Tongue (tissue), 2 donors: ENCODE data around the gene MYH7. TPM values are rescaled to one million over a fixed set of nuclear protein-coding genes. Genes with fewer than 3 reads are reported as not detected.
"Not testable (repeated sequence)": the region's sequence is repeated elsewhere in the genome, so short reads cannot be mapped to it uniquely, and the experiment has no call there.

Source experiments
- DNase-seq: peaks from one replicate; pipeline ENCODE4 v3.0.0-alpha.2; 2015
- total RNA-seq: library from RNA; depleted of rRNA; stranded (reverse); fragments of >200 nt; gene quantifications from one replicate; pipeline ENCODE4 v1.2.3, GENCODE V29; 2014

MYH7 gene
- total RNA-seq, 1 donor from 2014 or later = 218 TPM

DNA sequence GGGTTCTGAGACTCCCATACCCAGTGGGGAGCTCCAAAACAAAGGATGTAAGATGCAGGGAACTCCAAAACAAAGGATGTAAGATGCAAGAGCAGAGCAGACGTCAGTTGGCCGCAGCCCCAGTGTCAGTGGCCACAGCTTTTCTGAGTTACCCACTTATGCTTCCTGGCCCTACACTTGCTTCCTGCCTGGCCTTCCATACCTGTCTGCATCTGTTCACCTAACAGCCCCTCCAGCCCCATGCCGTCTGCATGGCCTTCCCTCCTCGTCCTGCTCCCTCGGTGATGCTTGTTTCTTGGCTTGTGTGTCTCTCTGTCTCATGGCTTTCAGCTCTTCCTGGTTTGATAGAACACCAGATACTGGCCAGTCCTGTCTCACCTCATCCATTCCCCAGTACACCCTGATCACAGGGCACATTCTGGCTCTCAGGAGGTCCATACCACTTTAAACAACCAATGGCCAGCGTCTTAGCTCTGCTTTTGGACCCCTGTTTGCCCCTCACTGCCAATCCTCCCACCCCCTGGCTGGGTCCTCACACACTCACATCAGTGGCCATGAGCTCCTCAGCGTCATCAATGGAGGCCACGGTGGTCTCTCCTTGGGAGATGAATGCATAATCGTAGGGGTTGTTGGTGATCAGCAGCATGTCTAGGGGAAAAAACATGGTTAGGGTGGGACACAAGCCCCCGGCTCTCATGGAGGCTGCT is 5.3 kb downstream of the MYH7 start:
- DNase-seq = no peak

GRCh38 chr14:23428686-23429495 is 6.6 kb downstream of the MYH7 start:
- no peak for DNase-seq

DNA sequence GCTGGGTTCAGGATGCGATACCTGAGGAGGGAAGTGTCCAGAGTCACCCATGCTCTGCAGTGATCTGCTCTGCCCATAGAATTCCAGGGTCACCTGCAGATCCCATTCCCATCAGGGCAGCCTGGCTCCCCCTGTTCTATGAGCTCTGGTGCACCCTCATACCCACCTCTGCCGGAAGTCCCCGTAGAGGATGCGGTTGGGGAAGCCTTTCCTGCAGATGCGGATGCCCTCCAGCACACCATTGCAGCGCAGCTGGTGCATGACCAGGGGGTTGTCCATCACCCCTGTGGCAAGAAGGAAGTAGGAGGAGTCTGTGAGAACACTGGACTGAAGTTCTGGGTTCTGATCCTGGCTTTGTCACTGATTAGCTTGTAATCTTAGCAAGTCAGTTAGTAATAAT is 9.7 kb downstream of the MYH7 start:
- DNase-seq = not testable (repeated sequence)

DNA sequence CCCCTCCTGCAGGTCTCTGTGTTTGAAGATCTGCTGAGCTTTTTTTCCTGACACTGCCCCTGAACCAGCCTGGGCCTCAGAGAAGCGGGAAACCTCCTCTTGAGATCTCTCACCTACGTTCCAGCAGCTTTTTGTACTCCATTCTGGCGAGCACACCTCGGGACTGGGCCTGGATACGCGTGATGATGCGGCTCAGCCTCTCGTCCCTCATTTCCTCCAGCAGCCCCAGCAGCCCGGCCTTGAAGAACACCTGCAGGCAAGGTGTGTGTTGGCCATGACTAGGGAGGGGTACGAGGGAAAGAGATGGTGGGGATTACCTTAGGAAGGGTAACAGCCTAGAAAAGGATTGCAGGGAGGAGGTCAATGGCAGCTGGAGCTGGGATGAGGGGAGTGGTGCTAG is 10.3 kb downstream of the MYH7 start:
- no peak for DNase-seq

GRCh38 chr14:23423657-23424056 is 11.8 kb downstream of the MYH7 start:
- no peak for DNase-seq

- no peak for DNase-seq
Observed at GRCh38 chr14:23421594-23421993, 13.9 kb downstream of the MYH7 start.

GRCh38 chr14:23419646-23420045 is 15.8 kb downstream of the MYH7 start:
- not testable (repeated sequence) for DNase-seq

- no peak for DNase-seq
Observed at GRCh38 chr14:23418021-23418420, 17.4 kb downstream of the MYH7 start.

GRCh38 chr14:23417269-23417668 is 18.2 kb downstream of the MYH7 start:
- DNase-seq = not testable (repeated sequence)

GRCh38 chr14:23416801-23417200 is 18.7 kb downstream of the MYH7 start:
- DNase-seq = no peak

GRCh38 chr14:23415821-23416778 is 19.4 kb downstream of the MYH7 start:
- DNase-seq = no peak

- no peak for DNase-seq
Observed at GRCh38 chr14:23414906-23415820, 20.3 kb downstream of the MYH7 start.

GRCh38 chr14:23414254-23414653 is 21.2 kb downstream of the MYH7 start:
- DNase-seq = no peak

DNA sequence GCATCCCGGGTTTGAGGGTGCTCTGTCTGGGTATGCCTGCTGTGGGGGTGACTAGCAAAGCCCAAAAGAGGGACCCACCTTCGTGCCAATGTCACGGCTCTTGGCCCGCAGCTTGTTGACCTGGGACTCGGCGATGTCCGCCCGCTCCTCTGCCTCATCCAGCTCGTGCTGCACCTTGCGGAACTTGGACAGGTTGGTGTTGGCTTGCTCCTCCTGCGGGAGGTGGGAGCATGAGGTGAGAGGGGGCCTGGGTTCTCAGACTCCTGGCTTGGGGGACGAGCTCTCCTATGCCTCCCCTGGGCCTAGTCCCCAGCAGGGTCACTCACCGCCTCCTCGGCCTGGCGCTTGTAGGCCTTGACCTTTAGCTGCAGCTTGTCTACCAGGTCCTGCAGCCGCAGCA is 21.8 kb downstream of the MYH7 start:
- DNase-seq = no peak

- DNase-seq = no peak
Observed at GRCh38 chr14:23411563-23412525, 23.6 kb downstream of the MYH7 start.

- no peak for DNase-seq
Observed at GRCh38 chr14:23409966-23410635, 25.4 kb downstream of the MYH7 start.

GRCh38 chr14:23409475-23409874 is 26.0 kb downstream of the MYH7 start:
- no peak for DNase-seq

- DNase-seq = no peak
Observed at GRCh38 chr14:23408307-23408630, 27.2 kb downstream of the MYH7 start.

DNA sequence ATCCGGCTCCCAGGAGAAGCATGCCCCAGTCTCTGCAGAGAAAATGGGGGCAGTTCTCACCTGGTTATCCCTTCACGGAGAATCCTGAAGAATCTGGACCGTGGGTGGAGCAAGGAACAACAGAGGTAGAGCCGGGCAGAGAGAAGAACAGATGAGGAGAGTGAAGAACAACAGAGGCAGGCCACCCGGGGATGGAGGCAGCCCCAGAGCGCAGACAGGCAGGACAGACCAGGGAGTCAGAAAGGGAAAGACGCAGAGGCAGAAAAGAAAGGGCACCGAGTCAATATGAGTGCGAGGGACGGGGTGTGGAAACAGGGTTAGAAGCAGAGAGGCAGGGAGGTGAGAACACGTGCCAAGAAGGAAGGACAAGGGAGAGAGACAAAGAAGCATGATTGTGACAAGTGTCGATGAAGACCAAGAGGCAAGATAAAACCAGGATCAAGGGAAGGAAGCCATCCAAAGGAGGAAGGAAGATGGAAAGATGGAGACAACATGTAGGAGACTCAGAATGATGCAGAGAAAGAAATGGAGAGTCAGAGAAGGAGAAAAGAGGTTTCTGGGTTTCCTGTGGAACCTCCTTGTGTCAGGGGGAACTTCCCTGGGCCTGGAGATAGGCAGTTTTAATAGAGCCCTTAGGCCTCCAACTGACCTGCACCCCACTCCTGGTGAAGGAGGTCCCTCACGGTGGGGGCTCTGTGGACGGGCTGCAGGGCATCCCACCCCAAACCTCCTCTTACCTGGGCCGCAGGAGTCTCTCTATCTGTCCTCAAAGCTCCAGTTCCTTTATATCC is 27.7 kb downstream of the MYH7 start, which contains the start of gene MYH6:
TSS of gene MYH6 (minus strand) at position 758 of the 791 bp plus-strand sequence. CDS start 1,050 bp downstream, outside the sequence.
- DNase-seq = no peak
